Type B pancreatic cell (in vitro differentiated cells): ENCODE data around the gene EPHB4. TPM values are rescaled to one million over a fixed set of nuclear protein-coding genes. Genes with fewer than 3 reads are reported as not detected.

Experiments used
- DNase-seq: peaks from one replicate; pipeline ENCODE4 v3.0.0; 2021; ENCODE audit warnings: mixed read lengths; ENCODE audit not compliant: unreplicated experiment; ENCODE audit errors: extremely low spot score
- H3K27ac Mint-ChIP-seq: 2 replicates; pipeline ENCODE4 v1.8.0; 2021; ENCODE audit warnings: mild to moderate bottlenecking, mixed read lengths
- H3K27me3 Mint-ChIP-seq: 2 replicates; pipeline ENCODE4 v1.8.0; 2021; ENCODE audit warnings: mixed read lengths
- H3K36me3 Mint-ChIP-seq: 2 replicates; pipeline ENCODE4 v1.8.0; 2021; ENCODE audit warnings: mixed read lengths
- H3K4me1 Mint-ChIP-seq: one replicate; pipeline ENCODE4 v1.8.0; 2021; ENCODE audit warnings: mixed read lengths; ENCODE audit not compliant: unreplicated experiment
- H3K4me3 Mint-ChIP-seq: 2 replicates; pipeline ENCODE4 v1.8.0; 2021; ENCODE audit warnings: mild to moderate bottlenecking, mixed read lengths
- H3K9me3 Mint-ChIP-seq: 2 replicates; pipeline ENCODE4 v1.8.0; 2021; ENCODE audit warnings: mixed read lengths
- total RNA-seq: library from RNA; stranded (reverse); gene quantifications from 2 replicates; pipeline ENCODE4 v1.2.1, GENCODE V29; 2021; ENCODE audit warnings: low replicate concordance
- TF ChIP-seq, protein P1 (sequence below): fragments of 200-600 bp; sonication (generic); conservative IDR thresholded peaks from 2 replicates; pipeline ENCODE4 v1.5.0; 2021; ENCODE audit warnings: antibody characterized with exemption, mild to moderate bottlenecking

Gene EPHB4
- total RNA-seq, 1 donor from 2014 or later, result 78.4 TPM

DNA sequence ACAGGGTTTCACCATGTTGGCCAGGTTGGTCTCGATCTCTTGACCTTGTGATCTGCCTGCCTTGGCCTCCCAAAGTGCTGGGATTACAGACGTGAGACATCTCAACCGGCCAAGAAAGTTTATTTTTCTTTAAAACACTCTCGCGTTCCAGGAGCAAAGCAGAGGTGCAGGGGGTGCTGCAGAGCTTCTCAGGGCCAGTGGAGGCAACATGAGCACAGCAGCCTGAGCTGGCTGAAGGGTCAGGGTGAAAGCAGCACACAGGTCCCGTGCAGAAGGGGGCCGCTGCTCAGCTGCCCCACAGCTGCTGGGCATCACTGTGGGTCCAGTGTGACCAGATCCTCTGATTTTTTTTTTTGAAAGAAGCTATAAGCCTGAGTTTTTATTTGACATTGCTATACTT, 46.1 kb downstream of the EPHB4 start:
- no peak overlapping the region for H3K27ac Mint-ChIP-seq
- DNase-seq, result no peak
- H3K9me3 Mint-ChIP-seq, result no peaks in the 10 kb centered on the region
- H3K4me1 Mint-ChIP-seq, result no peaks in the 10 kb centered on the region
- TF ChIP-seq, protein P1, sequence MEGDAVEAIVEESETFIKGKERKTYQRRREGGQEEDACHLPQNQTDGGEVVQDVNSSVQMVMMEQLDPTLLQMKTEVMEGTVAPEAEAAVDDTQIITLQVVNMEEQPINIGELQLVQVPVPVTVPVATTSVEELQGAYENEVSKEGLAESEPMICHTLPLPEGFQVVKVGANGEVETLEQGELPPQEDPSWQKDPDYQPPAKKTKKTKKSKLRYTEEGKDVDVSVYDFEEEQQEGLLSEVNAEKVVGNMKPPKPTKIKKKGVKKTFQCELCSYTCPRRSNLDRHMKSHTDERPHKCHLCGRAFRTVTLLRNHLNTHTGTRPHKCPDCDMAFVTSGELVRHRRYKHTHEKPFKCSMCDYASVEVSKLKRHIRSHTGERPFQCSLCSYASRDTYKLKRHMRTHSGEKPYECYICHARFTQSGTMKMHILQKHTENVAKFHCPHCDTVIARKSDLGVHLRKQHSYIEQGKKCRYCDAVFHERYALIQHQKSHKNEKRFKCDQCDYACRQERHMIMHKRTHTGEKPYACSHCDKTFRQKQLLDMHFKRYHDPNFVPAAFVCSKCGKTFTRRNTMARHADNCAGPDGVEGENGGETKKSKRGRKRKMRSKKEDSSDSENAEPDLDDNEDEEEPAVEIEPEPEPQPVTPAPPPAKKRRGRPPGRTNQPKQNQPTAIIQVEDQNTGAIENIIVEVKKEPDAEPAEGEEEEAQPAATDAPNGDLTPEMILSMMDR, result no peak
- H3K4me3 Mint-ChIP-seq, result no peak overlapping the region
- H3K36me3 Mint-ChIP-seq, result no peaks in the 10 kb centered on the region
- no peaks in the 10 kb centered on the region for H3K27me3 Mint-ChIP-seq

DNA sequence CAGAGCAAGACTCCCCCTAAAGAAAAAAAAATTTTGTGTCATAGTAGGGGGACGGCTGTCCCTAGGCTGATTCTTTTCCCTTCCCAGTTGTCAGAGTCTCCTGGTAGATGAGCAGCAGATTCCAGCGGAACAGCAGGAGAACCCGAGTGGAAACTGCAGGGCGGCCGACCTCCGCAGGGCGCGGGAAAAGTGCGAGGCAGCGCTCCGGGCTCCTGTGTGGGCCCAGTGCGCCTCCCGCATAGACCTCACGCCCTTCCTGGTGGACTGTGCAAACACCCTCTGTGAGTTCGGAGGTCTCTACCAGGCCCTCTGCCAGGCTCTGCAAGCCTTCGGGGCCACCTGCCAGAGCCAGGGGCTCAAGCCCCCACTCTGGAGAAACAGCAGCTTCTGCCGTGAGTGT, 48.0 kb downstream of the EPHB4 start:
- Mint-ChIP-seq H3K36me3 (no peaks in the 10 kb centered on the region), H3K4me3 (no peak overlapping the region), H3K27me3 (peaks cover 4% of the 10 kb centered on the region), H3K27ac (no peak overlapping the region), H3K4me1 (no peaks in the 10 kb centered on the region), H3K9me3 (no peaks in the 10 kb centered on the region)
- TF ChIP-seq, protein P1, result no peak
- no peak for DNase-seq

DNA sequence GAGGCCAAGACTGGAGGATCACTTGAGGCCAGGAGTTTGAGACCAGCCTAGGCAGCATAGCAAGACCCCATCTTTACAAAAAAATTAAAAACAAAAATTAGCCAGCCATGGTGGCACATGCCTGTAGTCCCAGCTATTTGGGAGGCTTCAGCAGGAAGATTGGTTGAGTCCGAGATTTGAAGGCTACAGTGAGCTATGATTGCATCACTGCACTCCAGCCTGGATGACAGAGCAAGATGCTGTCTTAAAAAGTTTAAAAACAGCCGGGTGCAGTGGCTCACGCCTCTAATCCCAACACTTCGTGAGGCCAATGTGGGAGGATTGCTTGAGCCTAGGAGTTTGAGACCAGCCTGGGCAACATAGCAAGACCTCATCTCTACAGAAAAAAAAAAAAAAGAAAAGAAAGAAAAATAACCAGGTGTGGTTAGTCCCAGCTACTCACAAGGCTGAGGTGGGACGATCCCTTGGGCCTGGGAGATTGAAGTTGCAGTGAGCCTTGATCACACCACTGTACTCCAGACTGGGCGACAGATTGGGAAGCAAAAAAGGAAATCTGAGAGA, 49.2 kb downstream of the EPHB4 start:
- DNase-seq, result no peak
- H3K36me3 Mint-ChIP-seq, result no peaks in the 10 kb centered on the region
- peaks cover 4% of the 10 kb centered on the region for H3K27me3 Mint-ChIP-seq
- no peak overlapping the region for H3K4me3 Mint-ChIP-seq
- H3K9me3 Mint-ChIP-seq, result no peaks in the 10 kb centered on the region
- no peaks in the 10 kb centered on the region for H3K4me1 Mint-ChIP-seq
- TF ChIP-seq, protein P1, result no peak
- no peak overlapping the region for H3K27ac Mint-ChIP-seq

DNA sequence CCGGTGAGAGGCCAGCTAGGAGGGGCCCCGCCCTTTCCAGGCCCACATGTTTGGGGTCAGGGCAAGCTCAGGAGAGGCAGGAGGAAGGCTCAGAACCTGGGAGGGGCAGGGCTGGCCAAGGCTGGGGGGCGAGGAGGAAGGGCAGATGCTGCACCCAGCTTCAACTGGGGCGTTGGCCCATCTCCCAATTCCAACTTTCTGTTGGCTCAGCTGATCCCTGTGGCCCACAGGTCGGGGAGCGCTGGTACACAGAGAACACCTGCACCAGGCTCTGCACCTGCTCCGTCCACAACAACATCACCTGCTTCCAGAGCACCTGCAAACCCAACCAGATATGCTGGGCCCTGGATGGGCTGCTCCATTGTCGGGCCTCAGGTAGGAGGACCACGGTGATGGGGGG, 53.8 kb downstream of the EPHB4 start:
- Mint-ChIP-seq H3K27me3 (peaks cover 4% of the 10 kb centered on the region), H3K9me3 (no peaks in the 10 kb centered on the region), H3K36me3 (no peaks in the 10 kb centered on the region), H3K4me1 (no peaks in the 10 kb centered on the region), H3K27ac (no peak overlapping the region), H3K4me3 (no peak overlapping the region)
- DNase-seq, result no peak
- TF ChIP-seq, protein P1, result no peak

DNA sequence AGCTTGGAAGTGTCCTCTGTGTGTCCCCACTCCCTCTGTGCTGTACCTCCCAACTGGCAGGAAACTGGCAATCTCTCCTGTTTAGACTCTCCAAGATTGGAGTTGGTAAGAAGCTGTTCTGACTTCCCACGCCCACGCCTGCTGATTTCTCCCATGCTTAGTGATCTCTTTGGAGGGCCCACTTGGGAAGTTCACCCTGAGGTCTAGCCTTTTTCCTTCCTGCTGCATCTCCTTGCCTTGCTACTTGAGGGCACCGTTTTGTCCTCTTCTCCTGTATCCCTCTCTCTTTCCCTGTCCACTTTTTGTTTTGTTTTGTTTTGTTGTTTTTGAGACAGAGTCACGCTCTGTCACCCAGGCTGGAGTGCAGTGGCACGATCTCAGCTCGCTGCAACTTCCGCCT, 58.5 kb downstream of the EPHB4 start:
- DNase-seq, result no peak
- TF ChIP-seq, protein P1, result no peak
- no peaks in the 10 kb centered on the region for H3K4me1 Mint-ChIP-seq
- H3K27ac Mint-ChIP-seq, result no peak overlapping the region
- no peaks in the 10 kb centered on the region for H3K27me3 Mint-ChIP-seq
- no peaks in the 10 kb centered on the region for H3K9me3 Mint-ChIP-seq
- H3K4me3 Mint-ChIP-seq, result no peak overlapping the region
- no peaks in the 10 kb centered on the region for H3K36me3 Mint-ChIP-seq

DNA sequence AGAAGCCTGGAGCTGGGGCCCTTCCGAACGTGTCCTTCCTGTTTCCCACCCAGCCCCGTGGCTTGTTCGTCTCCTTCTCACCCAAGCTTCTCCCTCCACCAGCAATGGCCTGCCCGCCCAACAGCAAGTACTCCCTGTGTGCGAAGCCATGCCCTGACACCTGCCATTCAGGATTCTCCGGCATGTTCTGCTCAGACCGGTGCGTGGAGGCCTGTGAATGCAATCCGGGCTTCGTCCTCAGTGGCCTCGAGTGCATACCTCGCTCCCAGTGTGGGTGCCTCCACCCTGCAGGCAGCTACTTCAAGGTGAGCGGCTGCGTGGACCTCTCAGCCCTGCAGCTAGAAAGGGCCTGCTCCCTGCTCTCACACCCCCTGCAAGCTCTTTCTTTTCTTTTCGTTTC, 62.1 kb downstream of the EPHB4 start:
- H3K9me3 Mint-ChIP-seq, result no peaks in the 10 kb centered on the region
- no peaks in the 10 kb centered on the region for H3K27me3 Mint-ChIP-seq
- H3K4me3 Mint-ChIP-seq, result no peak overlapping the region
- H3K27ac Mint-ChIP-seq, result no peak overlapping the region
- no peak for DNase-seq
- TF ChIP-seq, protein P1, result no peak
- H3K4me1 Mint-ChIP-seq, result no peaks in the 10 kb centered on the region
- H3K36me3 Mint-ChIP-seq, result no peaks in the 10 kb centered on the region
